GM12874 (cell line): ENCODE measurements around the gene PRELP.

Source experiments
- TF ChIP-seq, protein P1 (sequence below): IDR thresholded peaks from 2 replicates; pipeline ENCODE4 v1.5.1; 2011; ENCODE audit warnings: low read depth, mild to moderate bottlenecking, control low read depth, low read length, moderate library complexity; ENCODE audit not compliant: insufficient read depth

The PRELP gene

DNA sequence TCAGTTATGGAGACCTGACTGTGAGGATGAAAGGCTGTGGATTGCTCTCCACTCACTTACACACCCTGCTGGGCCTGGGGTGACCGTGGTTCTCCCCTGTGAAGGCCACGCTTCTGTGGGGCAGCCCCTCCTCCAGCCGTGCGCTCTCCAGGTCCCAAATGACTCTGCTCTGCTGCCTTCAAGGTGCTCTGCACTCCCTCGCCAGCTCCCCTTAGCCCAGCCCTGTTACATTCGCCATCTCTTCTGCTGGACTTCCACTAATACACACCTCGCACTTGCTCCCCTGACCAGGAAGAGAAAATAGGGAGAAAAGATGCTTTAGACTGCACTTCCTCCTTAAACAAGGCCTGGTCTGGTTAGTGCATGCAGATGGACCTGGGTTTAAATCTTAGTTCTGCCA lies 42.9 kb downstream of the PRELP start:
- TF ChIP-seq, protein P1, sequence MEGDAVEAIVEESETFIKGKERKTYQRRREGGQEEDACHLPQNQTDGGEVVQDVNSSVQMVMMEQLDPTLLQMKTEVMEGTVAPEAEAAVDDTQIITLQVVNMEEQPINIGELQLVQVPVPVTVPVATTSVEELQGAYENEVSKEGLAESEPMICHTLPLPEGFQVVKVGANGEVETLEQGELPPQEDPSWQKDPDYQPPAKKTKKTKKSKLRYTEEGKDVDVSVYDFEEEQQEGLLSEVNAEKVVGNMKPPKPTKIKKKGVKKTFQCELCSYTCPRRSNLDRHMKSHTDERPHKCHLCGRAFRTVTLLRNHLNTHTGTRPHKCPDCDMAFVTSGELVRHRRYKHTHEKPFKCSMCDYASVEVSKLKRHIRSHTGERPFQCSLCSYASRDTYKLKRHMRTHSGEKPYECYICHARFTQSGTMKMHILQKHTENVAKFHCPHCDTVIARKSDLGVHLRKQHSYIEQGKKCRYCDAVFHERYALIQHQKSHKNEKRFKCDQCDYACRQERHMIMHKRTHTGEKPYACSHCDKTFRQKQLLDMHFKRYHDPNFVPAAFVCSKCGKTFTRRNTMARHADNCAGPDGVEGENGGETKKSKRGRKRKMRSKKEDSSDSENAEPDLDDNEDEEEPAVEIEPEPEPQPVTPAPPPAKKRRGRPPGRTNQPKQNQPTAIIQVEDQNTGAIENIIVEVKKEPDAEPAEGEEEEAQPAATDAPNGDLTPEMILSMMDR = no peak

DNA sequence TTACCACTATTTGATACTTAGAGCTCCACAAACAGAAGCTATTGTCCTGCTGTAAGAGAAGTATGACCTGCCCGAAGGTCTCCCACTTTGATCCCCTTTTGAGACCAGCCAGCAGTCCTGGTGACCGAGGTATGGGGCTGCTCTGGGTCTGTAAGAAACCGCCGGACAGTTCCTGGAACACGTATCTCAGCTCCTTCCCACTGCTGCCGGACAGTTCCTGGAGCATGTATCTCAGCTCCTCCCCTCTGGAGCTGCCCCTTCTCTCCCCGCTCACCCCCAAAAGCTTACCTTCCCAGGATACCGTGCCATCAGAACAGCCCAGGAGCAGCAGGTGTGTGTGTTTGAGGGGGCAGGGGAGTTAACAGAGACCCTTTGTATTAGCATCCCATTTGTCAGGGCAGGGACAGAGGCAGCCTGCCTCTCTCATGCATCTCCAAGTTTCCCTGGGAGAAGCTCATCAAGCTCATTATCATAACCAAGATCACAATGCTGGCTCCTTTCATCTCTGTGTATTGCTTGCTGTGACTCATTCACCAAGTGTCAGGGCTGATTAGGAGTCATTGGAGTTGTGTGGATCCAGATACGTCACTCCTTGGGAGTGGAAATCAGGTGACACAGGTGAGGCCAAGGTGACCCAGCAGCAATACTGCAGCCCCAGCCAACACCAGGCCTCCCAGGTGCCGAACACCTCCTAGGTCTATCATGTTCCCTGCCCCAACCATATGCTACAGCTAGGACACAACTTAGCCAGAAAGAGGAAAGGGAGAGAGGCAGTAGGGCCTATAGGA lies 43.6 kb downstream of the PRELP start:
- TF ChIP-seq, protein P1 = no peak

DNA sequence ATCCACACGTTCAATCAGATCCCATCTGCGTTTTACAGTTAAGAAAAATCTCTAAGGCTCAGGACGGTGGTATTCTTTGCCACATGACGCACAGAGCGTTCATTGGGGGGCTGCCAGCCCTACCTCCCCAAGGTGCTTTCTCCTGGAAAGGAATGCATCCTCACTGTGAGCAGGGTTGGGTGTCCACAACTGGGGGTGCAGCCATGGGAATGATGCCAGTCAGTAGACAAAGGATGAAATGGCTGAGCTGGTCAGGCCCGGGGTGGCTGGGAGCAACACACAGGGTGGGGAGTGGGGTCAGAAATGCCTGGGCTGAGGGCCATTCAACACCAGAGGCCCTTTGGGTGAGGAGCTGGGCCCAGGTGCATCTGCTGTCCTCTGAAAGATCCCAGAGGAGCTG lies 44.3 kb downstream of the PRELP start:
- TF ChIP-seq, protein P1 = no peak

DNA sequence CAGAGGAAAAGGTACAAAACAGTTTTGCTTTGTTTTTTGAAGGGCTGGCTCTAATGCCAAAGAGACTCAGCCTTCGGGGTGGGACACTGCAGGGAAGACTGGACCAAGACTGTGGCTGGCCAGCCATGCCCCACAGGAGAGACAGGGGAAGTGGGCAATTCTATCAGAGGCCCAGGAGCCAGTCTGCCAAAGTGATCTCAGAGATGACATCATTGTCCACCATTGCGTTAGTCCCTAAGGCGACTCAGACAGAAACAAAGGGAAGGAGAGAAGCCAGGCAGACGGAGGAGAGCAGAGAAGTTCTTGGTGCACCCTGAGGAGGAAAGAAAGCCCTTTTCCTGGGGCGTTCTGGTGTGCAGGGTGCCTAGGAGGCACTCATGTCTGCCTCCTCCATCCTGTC lies 44.7 kb downstream of the PRELP start:
- TF ChIP-seq, protein P1 = no peak

DNA sequence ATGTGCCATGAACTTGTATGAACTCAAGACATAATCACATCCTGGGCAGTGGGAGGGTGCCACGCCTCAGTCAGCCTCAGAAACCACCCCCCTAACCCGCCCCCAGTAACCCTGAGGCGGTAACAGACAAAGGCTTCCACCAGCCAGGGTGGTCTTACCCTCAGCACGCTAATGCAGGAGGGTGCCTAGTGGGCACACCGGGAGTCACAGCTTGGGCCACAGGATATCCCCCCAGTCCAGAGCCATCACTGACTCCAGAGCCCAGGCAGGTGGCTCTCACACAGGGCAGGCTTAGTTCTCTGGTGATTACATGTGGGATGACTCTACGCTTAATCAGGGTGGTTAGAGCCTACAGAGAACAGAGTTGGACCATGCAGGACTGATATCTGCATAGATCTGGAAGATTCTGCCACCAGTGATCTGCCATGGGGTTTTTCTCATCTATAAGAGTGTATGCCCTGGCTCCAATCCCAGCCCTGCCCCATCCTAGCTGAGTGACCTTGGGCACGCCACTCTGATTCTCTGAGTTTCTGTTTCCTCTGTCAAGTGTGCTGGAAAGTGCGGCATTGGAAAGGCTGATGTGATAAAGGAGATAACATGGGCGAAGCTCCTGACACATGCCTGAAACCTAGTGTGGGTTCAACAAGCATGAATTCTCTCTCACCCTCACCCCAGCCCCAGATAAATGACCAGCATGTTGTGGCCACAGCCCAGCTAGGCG lies 45.6 kb downstream of the PRELP start:
- TF ChIP-seq, protein P1 = no peak

DNA sequence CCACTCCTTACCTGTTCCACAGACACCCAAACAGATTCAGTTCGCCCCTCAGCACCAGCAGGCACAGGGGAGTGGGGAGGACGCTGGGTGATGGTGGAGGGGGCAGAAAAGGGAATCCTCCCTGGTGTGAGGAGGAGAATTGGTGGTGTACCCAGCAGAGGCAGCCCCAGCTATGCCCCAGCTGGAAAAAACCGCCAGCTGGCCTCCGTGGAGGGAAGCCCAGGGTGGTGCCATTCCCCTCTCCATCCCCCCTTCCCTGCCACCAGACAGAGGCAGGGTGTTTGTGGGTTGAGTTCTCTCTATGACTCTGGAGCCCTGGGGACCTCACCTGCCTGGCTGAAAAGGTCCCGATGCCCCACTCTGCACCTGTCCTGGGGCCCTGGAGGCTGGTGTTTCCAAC lies 46.2 kb downstream of the PRELP start:
- TF ChIP-seq, protein P1 = no peak

DNA sequence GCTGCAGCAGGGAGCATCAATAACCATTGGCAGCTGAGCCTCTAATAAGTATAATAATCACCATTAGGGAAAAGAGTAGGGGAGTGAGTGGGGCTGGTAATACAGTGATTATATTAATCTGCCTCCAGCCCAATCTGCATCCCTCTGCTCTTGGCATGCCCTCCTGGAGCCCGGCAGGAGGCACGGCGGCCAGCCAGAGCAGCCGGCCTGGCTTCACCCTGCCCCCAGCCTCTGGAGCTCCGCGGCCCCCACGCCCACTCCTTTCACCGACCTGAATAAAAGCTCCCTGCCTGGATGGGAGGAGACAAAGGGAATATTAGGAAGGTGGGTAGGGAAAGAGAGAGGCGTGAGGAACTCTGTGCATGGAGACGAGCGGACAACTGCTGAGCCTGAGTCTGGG lies 46.6 kb downstream of the PRELP start:
- TF ChIP-seq, protein P1 = no peak
